Measurements from ENCODE around the gene KLF12.
A peak's percentile ranks its signal among the peaks of the same experiment; 100 is the strongest.

Gene KLF12

GRCh38 chr13:74158028-74158427, 23.8 kb upstream of the KLF12 start:
- H3K4me2 ChIP-seq (ENCODE audit: low read length): no peak overlapping the region
- H3K4me1 ChIP-seq (ENCODE audit: control insufficient read depth, insufficient read depth, low read length): no peaks in the 10 kb centered on the region
- H3K36me3 ChIP-seq (ENCODE audit: insufficient read depth, low read length): no peaks in the 10 kb centered on the region
- no peaks in the 10 kb centered on the region for H3K9me3 ChIP-seq (replicated peaks; ENCODE audit: low read length)
- no peak overlapping the region for H3K9ac ChIP-seq (ENCODE audit: low read depth, low read length)
- H3K4me3 ChIP-seq (ENCODE audit: low read length): no peak overlapping the region
- no peaks in the 10 kb centered on the region for H3K27me3 ChIP-seq (ENCODE audit: control insufficient read depth, insufficient read depth, low read length)

GRCh38 chr13:74154981-74155380, 20.8 kb upstream of the KLF12 start:
- Histone ChIP-seq H3K9me3 (replicated peaks; ENCODE audit: low read length) (no peaks in the 10 kb centered on the region), H3K4me3 (ENCODE audit: low read length) (no peak overlapping the region), H3K27me3 (ENCODE audit: control insufficient read depth, insufficient read depth, low read length) (no peaks in the 10 kb centered on the region), H3K9ac (ENCODE audit: low read depth, low read length) (no peak overlapping the region), H3K4me2 (ENCODE audit: low read length) (no peak overlapping the region), H3K4me1 (ENCODE audit: control insufficient read depth, insufficient read depth, low read length) (no peaks in the 10 kb centered on the region), H3K36me3 (ENCODE audit: insufficient read depth, low read length) (no peaks in the 10 kb centered on the region)

GRCh38 chr13:74153316-74153715, 19.1 kb upstream of the KLF12 start:
- Histone ChIP-seq H3K4me3 (ENCODE audit: low read length) (no peak overlapping the region), H3K36me3 (ENCODE audit: insufficient read depth, low read length) (no peaks in the 10 kb centered on the region), H3K9ac (ENCODE audit: low read depth, low read length) (no peak overlapping the region), H3K4me2 (ENCODE audit: low read length) (no peak overlapping the region), H3K9me3 (replicated peaks; ENCODE audit: low read length) (no peaks in the 10 kb centered on the region), H3K4me1 (ENCODE audit: control insufficient read depth, insufficient read depth, low read length) (no peaks in the 10 kb centered on the region), H3K27me3 (ENCODE audit: control insufficient read depth, insufficient read depth, low read length) (no peaks in the 10 kb centered on the region)

GRCh38 chr13:74151859-74152258, 17.7 kb upstream of the KLF12 start:
- no peak overlapping the region for H3K4me2 ChIP-seq (ENCODE audit: low read length)
- H3K9me3 ChIP-seq (replicated peaks; ENCODE audit: low read length): no peaks in the 10 kb centered on the region
- H3K4me1 ChIP-seq (ENCODE audit: control insufficient read depth, insufficient read depth, low read length): no peaks in the 10 kb centered on the region
- H3K27me3 ChIP-seq (ENCODE audit: control insufficient read depth, insufficient read depth, low read length): no peaks in the 10 kb centered on the region
- no peak overlapping the region for H3K9ac ChIP-seq (ENCODE audit: low read depth, low read length)
- H3K36me3 ChIP-seq (ENCODE audit: insufficient read depth, low read length): no peaks in the 10 kb centered on the region
- H3K4me3 ChIP-seq (ENCODE audit: low read length): no peak overlapping the region

- no peak overlapping the region for H3K9ac ChIP-seq (ENCODE audit: low read depth, low read length)
- no peaks in the 10 kb centered on the region for H3K4me1 ChIP-seq (ENCODE audit: control insufficient read depth, insufficient read depth, low read length)
- H3K4me3 ChIP-seq (ENCODE audit: low read length): no peak overlapping the region
- H3K36me3 ChIP-seq (ENCODE audit: insufficient read depth, low read length): no peaks in the 10 kb centered on the region
- H3K27me3 ChIP-seq (ENCODE audit: control insufficient read depth, insufficient read depth, low read length): no peaks in the 10 kb centered on the region
- H3K4me2 ChIP-seq (ENCODE audit: low read length): no peak overlapping the region
- no peaks in the 10 kb centered on the region for H3K9me3 ChIP-seq (replicated peaks; ENCODE audit: low read length)
Observed at GRCh38 chr13:74148352-74148751, 14.1 kb upstream of the KLF12 start.

- no peaks in the 10 kb centered on the region for H3K9me3 ChIP-seq (replicated peaks; ENCODE audit: low read length)
- no peak overlapping the region for H3K9ac ChIP-seq (ENCODE audit: low read depth, low read length)
- H3K4me3 ChIP-seq (ENCODE audit: low read length): no peak overlapping the region
- no peak overlapping the region for H3K4me2 ChIP-seq (ENCODE audit: low read length)
- H3K27me3 ChIP-seq (ENCODE audit: control insufficient read depth, insufficient read depth, low read length): no peaks in the 10 kb centered on the region
- H3K4me1 ChIP-seq (ENCODE audit: control insufficient read depth, insufficient read depth, low read length): no peaks in the 10 kb centered on the region
- no peaks in the 10 kb centered on the region for H3K36me3 ChIP-seq (ENCODE audit: insufficient read depth, low read length)
Observed at GRCh38 chr13:74145249-74145975, 11.2 kb upstream of the KLF12 start.

GRCh38 chr13:74144269-74144668, 10.1 kb upstream of the KLF12 start:
- Histone ChIP-seq H3K9me3 (replicated peaks; ENCODE audit: low read length) (no peaks in the 10 kb centered on the region), H3K36me3 (ENCODE audit: insufficient read depth, low read length) (no peaks in the 10 kb centered on the region), H3K9ac (ENCODE audit: low read depth, low read length) (no peak overlapping the region), H3K4me3 (ENCODE audit: low read length) (no peak overlapping the region), H3K4me2 (ENCODE audit: low read length) (no peak overlapping the region), H3K27me3 (ENCODE audit: control insufficient read depth, insufficient read depth, low read length) (no peaks in the 10 kb centered on the region), H3K4me1 (ENCODE audit: control insufficient read depth, insufficient read depth, low read length) (no peaks in the 10 kb centered on the region)

GRCh38 chr13:74142257-74142656, 8.1 kb upstream of the KLF12 start:
- no peak overlapping the region for H3K9ac ChIP-seq (ENCODE audit: low read depth, low read length)
- no peak overlapping the region for H3K4me3 ChIP-seq (ENCODE audit: low read length)
- H3K9me3 ChIP-seq (replicated peaks; ENCODE audit: low read length): no peaks in the 10 kb centered on the region
- no peaks in the 10 kb centered on the region for H3K27me3 ChIP-seq (ENCODE audit: control insufficient read depth, insufficient read depth, low read length)
- no peak overlapping the region for H3K4me2 ChIP-seq (ENCODE audit: low read length)
- H3K36me3 ChIP-seq (ENCODE audit: insufficient read depth, low read length): no peaks in the 10 kb centered on the region
- H3K4me1 ChIP-seq (ENCODE audit: control insufficient read depth, insufficient read depth, low read length): no peaks in the 10 kb centered on the region

- H3K4me1 ChIP-seq (ENCODE audit: control insufficient read depth, insufficient read depth, low read length): no peaks in the 10 kb centered on the region
- H3K4me3 ChIP-seq (ENCODE audit: low read length): no peak overlapping the region
- no peaks in the 10 kb centered on the region for H3K36me3 ChIP-seq (ENCODE audit: insufficient read depth, low read length)
- H3K4me2 ChIP-seq (ENCODE audit: low read length): no peak overlapping the region
- H3K9ac ChIP-seq (ENCODE audit: low read depth, low read length): no peak overlapping the region
- H3K27me3 ChIP-seq (ENCODE audit: control insufficient read depth, insufficient read depth, low read length): no peaks in the 10 kb centered on the region
- H3K9me3 ChIP-seq (replicated peaks; ENCODE audit: low read length): no peaks in the 10 kb centered on the region
Observed at GRCh38 chr13:74138241-74138640, 4.0 kb upstream of the KLF12 start.

GRCh38 chr13:74136084-74136658, 2.0 kb upstream of the KLF12 start:
- Histone ChIP-seq H3K4me3 (ENCODE audit: low read length) (peak overlapping the region; percentile 75), H3K9me3 (replicated peaks; ENCODE audit: low read length) (no peaks in the 10 kb centered on the region), H3K9ac (ENCODE audit: low read depth, low read length) (peak overlapping the region; percentile 94), H3K36me3 (ENCODE audit: insufficient read depth, low read length) (no peaks in the 10 kb centered on the region), H3K4me1 (ENCODE audit: control insufficient read depth, insufficient read depth, low read length) (peaks cover 7% of the 10 kb centered on the region), H3K4me2 (ENCODE audit: low read length) (peak overlapping the region; percentile 95), H3K27me3 (ENCODE audit: control insufficient read depth, insufficient read depth, low read length) (no peaks in the 10 kb centered on the region)

- peaks cover 14% of the 10 kb centered on the region for H3K4me1 ChIP-seq (ENCODE audit: control insufficient read depth, insufficient read depth, low read length)
Observed at GRCh38 chr13:74135326-74136083, 1.3 kb upstream of the KLF12 start.

More at GRCh38 chr13:74135326-74136083, 1.3 kb upstream of the KLF12 start:
- Histone ChIP-seq H3K4me2 (ENCODE audit: low read length) (peak overlapping the region; percentile 95), H3K9me3 (replicated peaks; ENCODE audit: low read length) (no peaks in the 10 kb centered on the region), H3K27me3 (ENCODE audit: control insufficient read depth, insufficient read depth, low read length) (no peaks in the 10 kb centered on the region), H3K4me3 (ENCODE audit: low read length) (peak overlapping the region; percentile 75), H3K9ac (ENCODE audit: low read depth, low read length) (peak overlapping the region; percentile 94), H3K36me3 (ENCODE audit: insufficient read depth, low read length) (no peaks in the 10 kb centered on the region)
